SHP77 treated with DMSO at 0.1 percent for 48 hours (cell line): ENCODE measurements around the gene FCN1.
"Not testable (repeated sequence)": the region's sequence is repeated elsewhere in the genome, so short reads cannot be mapped to it uniquely, and the experiment has no call there.

ENCODE experiments used
- DNase-seq: peaks from one replicate; lab custom pipeline; 2025; lab: John Stamatoyannopoulos, UW

Gene FCN1

GRCh38 chr9:134917431-134918373, at the start of gene FCN1:
TSS of gene FCN1 (minus strand) at chr9:134917912. CDS start at chr9:134917871, 41 bp downstream.
- DNase-seq = no peak

DNA sequence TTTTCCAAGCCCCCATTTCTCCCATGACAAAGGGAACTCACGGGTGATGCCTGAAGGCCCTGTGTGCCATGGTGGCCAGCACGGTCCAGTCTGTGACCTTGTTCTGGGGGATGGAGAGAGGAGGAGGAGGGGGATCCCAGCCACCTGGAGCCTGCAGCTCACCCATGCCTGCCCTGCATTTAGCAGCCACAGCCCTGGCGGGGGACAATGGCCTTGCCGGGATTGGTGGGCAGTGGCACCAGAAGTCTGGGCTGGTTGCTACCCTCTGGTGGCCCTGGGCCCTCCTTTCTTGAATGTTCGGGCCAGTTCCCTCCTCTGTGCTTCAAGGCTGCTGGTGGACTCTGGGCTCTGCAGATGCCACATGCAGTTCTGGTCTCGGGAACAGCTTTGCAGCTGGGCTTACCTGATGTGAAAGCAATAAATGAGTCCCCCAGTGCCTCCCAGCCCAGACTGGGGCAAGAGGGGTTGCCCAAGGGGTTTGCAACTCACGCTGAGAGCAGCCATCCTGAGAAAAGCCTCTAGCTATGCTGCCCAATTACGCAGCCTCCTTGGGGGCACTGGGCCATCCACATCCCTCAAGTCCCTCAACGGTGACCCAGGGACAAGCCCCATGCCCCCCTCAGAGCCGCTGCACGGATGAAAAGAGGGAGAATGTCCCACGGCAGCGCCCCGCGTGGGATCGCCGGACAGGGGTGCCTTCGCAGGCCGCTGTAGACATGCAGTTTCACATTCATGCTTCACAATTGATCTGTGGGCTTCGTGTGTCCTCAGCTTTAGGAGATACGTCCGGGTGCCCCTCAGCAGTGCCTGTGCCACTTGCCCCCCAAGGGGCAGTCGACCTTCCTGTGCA, 49.2 kb upstream of the FCN1 start:
- DNase-seq = no peak

- no peak for DNase-seq
Observed at GRCh38 chr9:134966270-134966669, 48.6 kb upstream of the FCN1 start.

DNA sequence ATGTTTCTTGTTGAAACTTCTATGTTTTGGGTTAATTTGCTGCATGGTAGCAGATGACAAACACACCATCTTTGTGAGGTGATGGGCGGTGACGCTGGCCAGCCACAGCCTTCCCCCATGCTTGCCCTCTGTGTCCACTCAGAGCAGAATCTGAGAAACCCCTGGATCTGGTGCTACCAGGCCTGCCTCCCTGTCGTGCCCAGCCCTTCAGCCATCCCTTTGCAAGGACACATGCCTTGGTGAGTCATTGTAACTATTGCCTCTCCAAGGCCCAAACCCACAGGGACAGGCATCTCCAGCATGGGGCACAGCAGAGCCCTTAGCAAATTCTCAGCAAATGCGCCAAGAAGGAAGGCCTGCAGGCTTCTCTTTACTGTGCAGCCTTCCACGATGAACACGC, 48.1 kb upstream of the FCN1 start:
- no peak for DNase-seq

- DNase-seq = no peak
Observed at GRCh38 chr9:134965411-134965810, 47.7 kb upstream of the FCN1 start.

- DNase-seq = no peak
Observed at GRCh38 chr9:134964271-134965055, 46.8 kb upstream of the FCN1 start.

- DNase-seq = no peak
Observed at GRCh38 chr9:134963546-134963945, 45.8 kb upstream of the FCN1 start.

GRCh38 chr9:134962973-134963364, 45.3 kb upstream of the FCN1 start:
- no peak for DNase-seq

- DNase-seq = no peak
Observed at GRCh38 chr9:134962065-134962972, 44.6 kb upstream of the FCN1 start.

- DNase-seq = no peak
Observed at GRCh38 chr9:134961331-134962064, 43.8 kb upstream of the FCN1 start.

DNA sequence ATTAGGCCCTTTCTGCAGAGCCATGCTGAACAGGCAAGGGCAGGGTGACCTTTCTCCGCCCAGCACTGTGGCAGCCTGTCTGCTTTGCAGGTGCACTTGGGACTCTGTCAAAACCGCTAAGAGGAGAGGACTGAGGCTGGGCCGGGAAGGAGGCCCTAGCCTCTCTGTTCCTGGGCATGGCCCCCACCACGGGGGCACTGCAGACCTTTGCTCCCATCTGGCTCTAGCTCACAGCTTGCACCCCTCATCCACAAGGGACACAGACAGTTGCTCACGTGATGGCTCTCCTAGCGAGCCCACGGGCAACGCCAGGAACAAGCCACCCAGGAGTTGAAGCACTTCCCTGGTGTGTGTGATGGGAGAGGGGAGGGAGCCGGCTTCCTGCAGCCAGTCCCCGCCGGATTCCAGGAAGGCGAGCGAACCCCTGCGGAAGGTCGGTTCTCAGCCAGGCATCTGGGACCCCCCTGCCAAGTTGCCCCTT, 43.0 kb upstream of the FCN1 start:
- DNase-seq = no peak

- DNase-seq = no peak
Observed at GRCh38 chr9:134959971-134960310, 42.2 kb upstream of the FCN1 start.

DNA sequence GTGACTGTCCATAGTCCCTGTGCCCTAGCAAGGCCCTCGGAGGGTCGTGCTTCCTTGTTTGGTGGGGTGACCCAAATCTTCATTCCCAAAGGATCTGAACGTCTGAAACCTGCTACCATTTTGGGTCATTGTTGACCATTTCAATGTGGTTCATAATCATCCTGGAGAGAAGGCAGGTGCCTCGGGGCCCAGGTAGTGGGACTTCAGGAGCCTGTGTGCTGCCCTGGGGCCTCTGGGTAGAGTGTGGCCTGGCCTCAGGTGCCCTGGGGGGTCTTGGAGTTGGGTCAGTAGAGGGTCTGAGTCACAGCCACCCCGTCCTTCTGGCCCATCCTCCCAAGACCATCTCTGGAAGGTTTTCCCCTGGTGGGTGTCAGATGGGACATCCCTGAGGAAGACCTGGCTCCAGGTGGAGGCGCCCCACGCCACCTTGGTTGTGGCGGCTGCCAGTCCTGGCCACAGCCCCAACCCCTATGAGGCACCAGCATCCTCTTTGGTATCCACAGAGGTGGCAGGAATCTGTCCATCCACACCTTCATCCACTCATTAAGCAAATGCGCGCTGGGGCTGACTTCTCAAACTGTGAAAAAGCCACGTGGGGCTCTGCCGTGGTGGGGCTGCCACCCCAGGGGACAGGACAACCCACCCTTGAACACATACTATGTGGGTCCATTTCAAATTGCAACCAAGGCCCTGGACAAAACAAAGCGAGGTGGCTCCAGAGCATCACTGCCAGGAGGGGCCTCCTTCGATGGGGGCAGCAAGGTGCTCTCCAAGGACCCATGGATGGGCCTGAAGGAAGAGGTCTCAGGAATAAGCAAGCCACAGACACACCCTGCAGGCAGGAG, 41.6 kb upstream of the FCN1 start:
- no peak for DNase-seq

- no peak for DNase-seq
Observed at GRCh38 chr9:134957945-134958227, 40.2 kb upstream of the FCN1 start.

GRCh38 chr9:134957165-134957944, 39.6 kb upstream of the FCN1 start:
- DNase-seq = no peak

DNA sequence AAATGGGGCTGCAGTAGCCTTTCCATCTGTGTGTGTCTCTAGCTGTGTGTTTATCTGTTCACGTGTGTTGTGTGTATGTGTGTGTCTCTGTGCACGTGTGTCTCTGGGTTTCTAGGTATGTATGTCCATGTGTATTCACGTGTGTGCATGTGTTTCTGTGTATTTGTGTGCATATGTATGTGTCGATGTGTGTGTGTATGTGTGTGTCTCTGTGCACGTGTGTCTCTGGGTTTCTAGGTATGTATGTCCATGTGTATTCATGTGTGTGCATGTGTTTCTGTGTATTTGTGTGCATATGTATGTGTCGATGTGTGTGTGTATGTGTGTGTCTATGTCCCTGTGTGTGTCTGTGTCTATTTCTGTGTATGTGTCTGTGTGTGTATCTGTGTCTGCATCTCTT, 38.7 kb upstream of the FCN1 start:
- not testable (repeated sequence) for DNase-seq

DNA sequence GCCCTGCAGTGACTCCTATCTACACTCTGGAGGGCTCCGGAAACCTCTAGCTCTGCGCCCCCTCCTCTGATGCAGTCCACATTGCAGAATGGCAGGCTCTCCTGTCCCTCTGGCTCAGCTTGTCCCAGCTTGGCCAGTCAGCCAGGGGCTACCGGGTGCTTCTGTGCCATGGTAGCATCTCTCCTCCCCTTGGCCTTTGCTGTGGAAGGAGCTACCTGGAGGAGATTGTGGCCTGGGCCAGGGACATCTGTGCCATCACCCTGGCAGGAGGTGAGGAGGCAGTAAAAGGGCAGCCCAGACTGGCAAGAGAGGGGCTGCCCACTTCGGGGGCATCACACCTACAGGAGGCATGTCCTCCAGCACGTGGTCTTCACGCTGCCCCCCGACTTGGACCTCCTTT, 38.1 kb upstream of the FCN1 start:
- DNase-seq = no peak

GRCh38 chr9:134955156-134955555, 37.4 kb upstream of the FCN1 start:
- DNase-seq = no peak

GRCh38 chr9:134951994-134952393, 34.3 kb upstream of the FCN1 start:
- no peak for DNase-seq
